SK-N-SH (cell line): ENCODE results near the gene WRAP73.

Experiments used
- FOXM1 ChIP-seq: IDR thresholded peaks from 2 replicates; pipeline ENCODE4 v1.4.0; 2012; ENCODE audit warnings: low read depth, mild to moderate bottlenecking
- POLR2AphosphoS5 ChIP-seq: IDR thresholded peaks from 2 replicates; pipeline ENCODE4 v1.6.1; 2012; ENCODE audit warnings: low read depth, low read length

GRCh38 chr1:3674100-3675094, 24.5 kb upstream of the WRAP73 start:
- no peak for TF ChIP-seq FOXM1
- TF ChIP-seq POLR2AphosphoS5 = no peak
